ENCODE results near the gene MALRD1.

DNA sequence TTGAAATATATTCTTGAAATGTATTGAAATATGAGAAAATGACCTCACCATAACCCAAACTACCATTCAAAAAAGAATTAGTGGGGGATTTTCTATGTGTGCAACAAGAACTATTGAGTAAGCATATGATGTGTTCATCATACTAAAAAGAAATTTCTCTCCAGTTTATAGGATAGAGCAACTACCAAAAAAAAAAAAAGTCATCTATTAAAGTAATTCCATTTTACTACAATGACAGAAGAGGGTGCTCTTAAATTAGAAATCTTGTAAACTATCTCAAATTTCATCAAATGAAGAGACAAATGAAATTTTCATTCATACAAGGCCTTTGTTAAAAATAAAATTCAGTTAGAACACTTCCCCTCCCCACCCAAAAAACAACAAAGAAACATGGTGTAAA lies 572.2 kb downstream of the MALRD1 start:
- TF ChIP-seq, protein P1, sequence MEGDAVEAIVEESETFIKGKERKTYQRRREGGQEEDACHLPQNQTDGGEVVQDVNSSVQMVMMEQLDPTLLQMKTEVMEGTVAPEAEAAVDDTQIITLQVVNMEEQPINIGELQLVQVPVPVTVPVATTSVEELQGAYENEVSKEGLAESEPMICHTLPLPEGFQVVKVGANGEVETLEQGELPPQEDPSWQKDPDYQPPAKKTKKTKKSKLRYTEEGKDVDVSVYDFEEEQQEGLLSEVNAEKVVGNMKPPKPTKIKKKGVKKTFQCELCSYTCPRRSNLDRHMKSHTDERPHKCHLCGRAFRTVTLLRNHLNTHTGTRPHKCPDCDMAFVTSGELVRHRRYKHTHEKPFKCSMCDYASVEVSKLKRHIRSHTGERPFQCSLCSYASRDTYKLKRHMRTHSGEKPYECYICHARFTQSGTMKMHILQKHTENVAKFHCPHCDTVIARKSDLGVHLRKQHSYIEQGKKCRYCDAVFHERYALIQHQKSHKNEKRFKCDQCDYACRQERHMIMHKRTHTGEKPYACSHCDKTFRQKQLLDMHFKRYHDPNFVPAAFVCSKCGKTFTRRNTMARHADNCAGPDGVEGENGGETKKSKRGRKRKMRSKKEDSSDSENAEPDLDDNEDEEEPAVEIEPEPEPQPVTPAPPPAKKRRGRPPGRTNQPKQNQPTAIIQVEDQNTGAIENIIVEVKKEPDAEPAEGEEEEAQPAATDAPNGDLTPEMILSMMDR (conservative IDR thresholded peaks at IDR 0.05; ENCODE audit: low read depth, low read length): no peak; the same call in 1 of the 2 replicates
- TF ChIP-seq EZH2 (IDR thresholded peaks at IDR 0.05; ENCODE audit: borderline replicate concordance, low read depth, low read length, poor library complexity, severe bottlenecking): no peak

Data from A673 (cell line).